GM23338 (cell line): Measurements from ENCODE around the gene AFF1. TPM values are rescaled to one million over a fixed set of nuclear protein-coding genes. Genes with fewer than 3 reads are reported as not detected.

Experiments used
- ATAC-seq: fragments of 200-7000 bp; cut with Tn5 transposase; 3 replicates; pipeline ENCODE4 v1.9.1; 2020
- DNase-seq: peaks from one replicate; pipeline ENCODE4 v3.0.0-alpha.2; 2015; ENCODE audit warnings: low spot score
- H2AFZ ChIP-seq: fragments of 200-600 bp; sonication (generic); 2 replicates; pipeline ENCODE4 v1.8.0; 2016; ENCODE audit warnings: antibody characterized with exemption, mild to moderate bottlenecking, moderate library complexity
- H3F3A ChIP-seq: fragments of 200-600 bp; sonication (generic); replicated peaks from 2 replicates; pipeline ENCODE4 v1.8.0; 2017; ENCODE audit warnings: antibody characterized with exemption, mixed run types, low read depth
- H3K27ac ChIP-seq: fragments of 200-600 bp; sonication (generic); 2 replicates; pipeline ENCODE4 v1.6.1; 2016; ENCODE audit warnings: low read depth
- H3K27me3 ChIP-seq: fragments of 200-600 bp; sonication (generic); 2 replicates; pipeline ENCODE4 v1.8.0; 2016; ENCODE audit warnings: mild to moderate bottlenecking, mixed run types, moderate library complexity; ENCODE audit not compliant: insufficient read depth
- H3K36me3 ChIP-seq: fragments of 200-600 bp; sonication (generic); 2 replicates; pipeline ENCODE4 v1.8.0; 2016; ENCODE audit warnings: mild to moderate bottlenecking; ENCODE audit not compliant: insufficient read depth
- H3K4me1 ChIP-seq: fragments of 200-600 bp; sonication (generic); 2 replicates; pipeline ENCODE4 v1.8.0; 2016; ENCODE audit warnings: mild to moderate bottlenecking, moderate library complexity; ENCODE audit not compliant: insufficient read depth
- H3K4me2 ChIP-seq: fragments of 200-600 bp; sonication (generic); 2 replicates; pipeline ENCODE4 v1.7.1; 2017; ENCODE audit warnings: mixed run types
- H3K4me3 ChIP-seq: fragments of 200-600 bp; sonication (generic); 2 replicates; pipeline ENCODE4 v1.6.1; 2016; ENCODE audit warnings: mixed run types
- H3K79me2 ChIP-seq: fragments of 200-600 bp; sonication (generic); replicated peaks from 2 replicates; pipeline ENCODE4 v1.8.0; 2017; ENCODE audit warnings: mild to moderate bottlenecking; ENCODE audit not compliant: insufficient read depth
- H3K9me2 ChIP-seq: fragments of 200-600 bp; sonication (generic); 2 replicates; pipeline ENCODE4 v1.8.0; 2017; ENCODE audit not compliant: insufficient read depth
- H4K20me1 ChIP-seq: fragments of 200-600 bp; sonication (generic); replicated peaks from 2 replicates; pipeline ENCODE4 v1.8.0; 2017; ENCODE audit warnings: mild to moderate bottlenecking; ENCODE audit not compliant: insufficient read depth
- H3K27ac Mint-ChIP-seq: 2 replicates; pipeline ENCODE4 v1.8.0; 2020; ENCODE audit warnings: inconsistent platforms, mild to moderate bottlenecking, moderate library complexity, mixed read lengths
- H3K27me3 Mint-ChIP-seq: 3 replicates; pipeline ENCODE4 v1.8.0; 2022; ENCODE audit warnings: low read depth, mild to moderate bottlenecking, moderate library complexity, mixed read lengths, inconsistent platforms; ENCODE audit not compliant: insufficient read depth, poor library complexity
- H3K36me3 Mint-ChIP-seq: 3 replicates; pipeline ENCODE4 v1.8.0; 2021; ENCODE audit warnings: low read depth, mild to moderate bottlenecking, inconsistent platforms, moderate library complexity, mixed read lengths
- H3K4me1 Mint-ChIP-seq: 3 replicates; pipeline ENCODE4 v1.8.0; 2020; ENCODE audit warnings: mild to moderate bottlenecking, inconsistent platforms, mixed read lengths
- H3K4me3 Mint-ChIP-seq: 3 replicates; pipeline ENCODE4 v1.8.0; 2021; ENCODE audit warnings: moderate library complexity, mild to moderate bottlenecking, inconsistent platforms, mixed read lengths
- H3K9me3 Mint-ChIP-seq: 3 replicates; pipeline ENCODE4 v1.8.0; 2020; ENCODE audit warnings: moderate library complexity, mild to moderate bottlenecking, inconsistent platforms, mixed read lengths
- CREB1 ChIP-seq: fragments of 250-450 bp; sonication (Bioruptor Pico); IDR thresholded peaks from 2 replicates; pipeline ENCODE4 v1.5.0; 2020; ENCODE audit warnings: low read depth, mild to moderate bottlenecking, moderate library complexity
- CTCF ChIP-seq, 2 experiments: fragments of 200-600 bp in 1 of 2; sonication (generic) in 1 of 2; conservative IDR thresholded peaks; 2 replicates each; pipeline versions ENCODE4 v1.5.1 to v1.6.1; 2016 to 2017; ENCODE audit warnings: antibody characterized with exemption in 2 of 2, low read depth in 2 of 2, mild to moderate bottlenecking in 2 of 2, moderate library complexity in 1 of 2
- ETS1 ChIP-seq: IDR thresholded peaks from 2 replicates; pipeline ENCODE4 v1.6.1; 2016; ENCODE audit warnings: antibody characterized with exemption
- EZH2 ChIP-seq: fragments of 200-600 bp; sonication (generic); IDR thresholded peaks from one replicate; pipeline ENCODE4 v1.8.0; 2017; ENCODE audit warnings: antibody characterized with exemption, mild to moderate bottlenecking, low read depth; ENCODE audit not compliant: unreplicated experiment
- EZH2phosphoT487 ChIP-seq: fragments of 200-600 bp; sonication (generic); IDR thresholded peaks from one replicate; pipeline ENCODE4 v1.8.1; 2018; ENCODE audit warnings: antibody characterized with exemption; ENCODE audit not compliant: unreplicated experiment
- JUNB ChIP-seq: IDR thresholded peaks from one replicate; pipeline ENCODE4 v1.6.1; 2016; ENCODE audit warnings: antibody characterized with exemption; ENCODE audit not compliant: unreplicated experiment
- NANOG ChIP-seq: IDR thresholded peaks from 2 replicates; pipeline ENCODE4 v1.6.1; 2016; ENCODE audit warnings: antibody characterized with exemption, borderline replicate concordance
- POLR2AphosphoS5 ChIP-seq: IDR thresholded peaks from 2 replicates; pipeline ENCODE4 v1.6.1; 2016; ENCODE audit warnings: antibody characterized with exemption, low read depth
- REST ChIP-seq: IDR thresholded peaks from one replicate; pipeline ENCODE4 v1.6.1; 2018; ENCODE audit warnings: antibody characterized with exemption; ENCODE audit not compliant: unreplicated experiment
- STAT1 ChIP-seq: IDR thresholded peaks from one replicate; pipeline ENCODE4 v1.6.1; 2016; ENCODE audit warnings: antibody characterized with exemption; ENCODE audit not compliant: unreplicated experiment
- ZNF114 ChIP-seq: fragments of 250-450 bp; sonication (Bioruptor Pico); IDR thresholded peaks from 2 replicates; pipeline ENCODE4 v1.5.0; 2020; ENCODE audit warnings: mild to moderate bottlenecking, moderate library complexity
- ZNF331 ChIP-seq: fragments of 250-450 bp; sonication (Bioruptor Pico); IDR thresholded peaks from 2 replicates; pipeline ENCODE4 v1.5.0; 2020; ENCODE audit warnings: low read depth, mild to moderate bottlenecking, moderate library complexity
- ZNF462 ChIP-seq: fragments of 250-450 bp; sonication (Bioruptor Pico); IDR thresholded peaks from 2 replicates; pipeline ENCODE4 v1.5.0; 2020; ENCODE audit warnings: mild to moderate bottlenecking, moderate library complexity
- polyA plus RNA-seq: library from polyadenylated mRNA; unstranded; fragments of >200 nt; fragmentation: Nextera tagmentation; extraction: Ambion mirVana; gene quantifications from 2 replicates; pipeline ENCODE4 v1.2.1, GENCODE V29; 2016
- total RNA-seq: library from RNA; depleted of rRNA; stranded (reverse); fragments of >200 nt; shearing (Covaris generic); gene quantifications from 2 replicates; pipeline ENCODE4 v1.2.3, GENCODE V29; 2014

AFF1 gene
- total and polyA plus RNA-seq, 2 experiments from 2014 or later: 42.6 to 67.2 TPM

- no peak for TF ChIP-seq POLR2AphosphoS5
- no peak for TF ChIP-seq ZNF114 (CRISPR knock-in tag)
- no peak for TF ChIP-seq EZH2
- no peak for TF ChIP-seq REST
- TF ChIP-seq CREB1: no peak
- no peak for TF ChIP-seq CTCF (conservative IDR thresholded peaks at IDR 0.05; ENCODE audit: low read depth in 2 of 2)
- no peak for TF ChIP-seq ETS1
- no peak for TF ChIP-seq EZH2phosphoT487
- no peak for TF ChIP-seq JUNB
- no peak for TF ChIP-seq ZNF331 (CRISPR knock-in tag)
- no peak for TF ChIP-seq NANOG
- no peak for TF ChIP-seq ZNF462 (CRISPR knock-in tag)
- TF ChIP-seq STAT1: no peak
- no peaks in the 10 kb centered on the region for H3K9me2 ChIP-seq
- no peaks in the 10 kb centered on the region for H4K20me1 ChIP-seq
- no peaks in the 10 kb centered on the region for H3K36me3 ChIP-seq
- no peaks in the 10 kb centered on the region for H3K36me3 Mint-ChIP-seq
- peak overlapping the region; percentile 69 for H3K4me3 ChIP-seq
- H3K27ac ChIP-seq: no peak overlapping the region
- peak overlapping the region; percentile 84 for H3K4me2 ChIP-seq
- no peaks in the 10 kb centered on the region; the same call in 1 of the 2 replicates for H3F3A ChIP-seq
- H3K27me3 Mint-ChIP-seq: peaks cover 6% of the 10 kb centered on the region
- peaks cover 17% of the 10 kb centered on the region for H3K4me1 Mint-ChIP-seq
- H3K27ac Mint-ChIP-seq: no peak overlapping the region
- ATAC-seq (no peak), DNase-seq (no peak)
- peak overlapping the region; percentile 77 for H3K4me3 Mint-ChIP-seq
- H3K79me2 ChIP-seq: no peaks in the 10 kb centered on the region
- H3K9me3 Mint-ChIP-seq: no peaks in the 10 kb centered on the region
- peaks cover 7% of the 10 kb centered on the region; the same call in 1 of the 2 replicates for H3K27me3 ChIP-seq
- H2AFZ ChIP-seq: peak overlapping the region; percentile 78; the same call in 1 of the 2 replicates
- H3K4me1 ChIP-seq: peaks cover 12% of the 10 kb centered on the region; the same call in 1 of the 2 replicates
Observed at GRCh38 chr4:86893136-86893535, 41.7 kb upstream of the AFF1 start.
